ENCODE measurements around the gene FRMD4A. TPM values are rescaled to one million over a fixed set of nuclear protein-coding genes. Genes with fewer than 3 reads are reported as not detected.

The FRMD4A gene
- total RNA-seq, 2 experiments from 2014 or later, result 3.1 to 3.7 TPM

- H3K4me1 ChIP-seq (ENCODE audit: insufficient read depth, low read length), result no peaks in the 10 kb centered on the region
- no peak overlapping the region for H3K4me3 Mint-ChIP-seq
- no peaks in the 10 kb centered on the region for H3K27me3 Mint-ChIP-seq
- intact Hi-C loops (cut with DNase I, micrococcal nuclease), result no loop called here
- no peaks in the 10 kb centered on the region for H3K9me3 Mint-ChIP-seq
- H3K36me3 Mint-ChIP-seq (ENCODE audit: low read depth), result peaks cover 98% of the 10 kb centered on the region
- POLR2A ChIA-PET, result no interaction called here
- no peak overlapping the region for H3K27ac Mint-ChIP-seq
- DNase-seq, result no peak
- no peak overlapping the region for H3K4me3 ChIP-seq (ENCODE audit: low read length)
- CTCF ChIA-PET, result no interaction called here
- H3K4me1 Mint-ChIP-seq (ENCODE audit: low read depth), result no peaks in the 10 kb centered on the region
- peaks cover 83% of the 10 kb centered on the region for H3K36me3 ChIP-seq (ENCODE audit: insufficient read depth, low read length)
- ATAC-seq (ENCODE audit: poor library complexity), result no peak
- no peaks in the 10 kb centered on the region for H3K27me3 ChIP-seq (ENCODE audit: control insufficient read depth in 1 of 2, insufficient read depth in 2 of 2, low read length in 2 of 2)
- H3K27ac ChIP-seq (ENCODE audit: low read depth in 1 of 2, low read length in 2 of 2), result no peak overlapping the region
- no peaks in the 10 kb centered on the region for H3K9me3 ChIP-seq (ENCODE audit: control insufficient read depth in 1 of 2, insufficient read depth in 1 of 2, low read length in 2 of 2)
- no peak for TF ChIP-seq CTCF (IDR thresholded peaks at IDR 0.05)
Observed at GRCh38 chr10:13615650-13616300, 714.9 kb downstream of the FRMD4A start.

- intact Hi-C loops (cut with DNase I, micrococcal nuclease), result no loop called here
- Mint-ChIP-seq H3K4me3 (no peak overlapping the region), H3K27ac (no peak overlapping the region), H3K36me3 (ENCODE audit: low read depth) (peaks cover 100% of the 10 kb centered on the region), H3K27me3 (no peaks in the 10 kb centered on the region), H3K9me3 (no peaks in the 10 kb centered on the region), H3K4me1 (ENCODE audit: low read depth) (no peaks in the 10 kb centered on the region)
- no peak overlapping the region for H3K27ac ChIP-seq (ENCODE audit: low read depth in 1 of 2, low read length in 2 of 2)
- H3K9me3 ChIP-seq (ENCODE audit: control insufficient read depth in 1 of 2, insufficient read depth in 1 of 2, low read length in 2 of 2), result no peaks in the 10 kb centered on the region
- no peak for TF ChIP-seq CTCF (IDR thresholded peaks at IDR 0.05)
- DNase-seq (no peak), ATAC-seq (ENCODE audit: poor library complexity) (no peak)
- H3K4me3 ChIP-seq (ENCODE audit: low read length), result no peak overlapping the region
- POLR2A ChIA-PET, result no interaction called here
- CTCF ChIA-PET, result no interaction called here
- H3K4me1 ChIP-seq (ENCODE audit: insufficient read depth, low read length), result no peaks in the 10 kb centered on the region
- H3K27me3 ChIP-seq (ENCODE audit: control insufficient read depth in 1 of 2, insufficient read depth in 2 of 2, low read length in 2 of 2), result no peaks in the 10 kb centered on the region
- peaks cover 86% of the 10 kb centered on the region for H3K36me3 ChIP-seq (ENCODE audit: insufficient read depth, low read length)
Observed at GRCh38 chr10:13614530-13615332, 716.0 kb downstream of the FRMD4A start.

DNA sequence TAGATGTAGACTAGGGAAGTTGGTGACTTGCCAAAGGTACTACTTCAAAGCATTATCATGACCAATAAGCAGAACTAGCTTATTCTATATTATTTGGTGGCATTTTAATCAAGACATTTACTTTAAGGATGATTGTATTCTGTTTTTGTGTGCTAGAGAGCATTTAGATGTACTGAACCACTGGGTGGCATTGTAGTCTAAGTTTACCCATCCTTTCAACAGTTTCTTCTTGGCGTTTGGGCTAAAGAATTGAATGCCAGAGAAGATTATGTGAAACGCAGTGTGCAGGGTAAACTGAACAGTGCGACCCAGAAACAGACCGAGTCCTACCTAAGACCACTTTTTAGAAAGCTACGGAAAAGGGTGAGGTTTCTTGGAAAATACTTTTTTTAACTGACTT lies 717.2 kb downstream of the FRMD4A start:
- CTCF ChIA-PET, result no interaction called here
- Mint-ChIP-seq H3K36me3 (ENCODE audit: low read depth) (peaks cover 100% of the 10 kb centered on the region), H3K9me3 (no peaks in the 10 kb centered on the region), H3K4me1 (ENCODE audit: low read depth) (no peaks in the 10 kb centered on the region), H3K4me3 (no peak overlapping the region), H3K27me3 (no peaks in the 10 kb centered on the region), H3K27ac (no peak overlapping the region)
- no peak overlapping the region for H3K4me3 ChIP-seq (ENCODE audit: low read length)
- no peak overlapping the region for H3K27ac ChIP-seq (ENCODE audit: low read depth in 1 of 2, low read length in 2 of 2)
- TF ChIP-seq CTCF (IDR thresholded peaks at IDR 0.05), result no peak
- DNase-seq (peak in 1 of 14 experiments; percentile 10), ATAC-seq (ENCODE audit: poor library complexity) (no peak)
- H3K27me3 ChIP-seq (ENCODE audit: control insufficient read depth in 1 of 2, insufficient read depth in 2 of 2, low read length in 2 of 2), result no peaks in the 10 kb centered on the region
- POLR2A ChIA-PET, result interaction anchor here (1.0 kb wide), 1 partner anchor 8 kb away, joined by 3 read pairs; no protein-coding TSS in a partner anchor
- H3K4me1 ChIP-seq (ENCODE audit: insufficient read depth, low read length), result no peaks in the 10 kb centered on the region
- H3K9me3 ChIP-seq (ENCODE audit: control insufficient read depth in 1 of 2, insufficient read depth in 1 of 2, low read length in 2 of 2), result no peaks in the 10 kb centered on the region
- H3K36me3 ChIP-seq (ENCODE audit: insufficient read depth, low read length), result peaks cover 89% of the 10 kb centered on the region
- intact Hi-C loops (cut with DNase I, micrococcal nuclease), result no loop called here
